Activated CD8-positive, alpha-beta memory T cell treated with anti-CD3 and anti-CD28 coated beads, Interleukin-2, amount 50 U/mL, for 24 hours (primary cell): Measurements from ENCODE around the gene PCDH15.

Experiments used
- DNase-seq: peaks from one replicate; pipeline ENCODE4 v3.0.0-alpha.2; 2020; ENCODE audit errors: extremely low read depth

The PCDH15 gene

DNA sequence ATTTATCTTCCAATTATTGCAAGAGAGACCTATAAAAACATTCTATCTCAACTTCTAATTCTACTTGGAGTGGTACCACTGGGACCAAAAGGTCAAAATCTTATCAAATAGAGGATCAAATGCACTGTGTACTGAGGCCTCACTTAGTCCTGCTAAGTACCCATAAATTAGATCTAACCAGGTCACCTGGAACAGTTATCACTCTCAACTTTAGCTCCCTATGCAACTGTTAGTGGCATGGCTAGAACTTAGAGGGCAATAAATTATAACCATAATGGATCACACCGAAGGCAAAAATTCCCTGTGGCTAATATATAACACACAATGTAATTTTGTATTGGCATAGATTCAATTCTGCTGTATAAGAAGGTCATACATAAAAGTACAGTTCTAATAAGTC lies 428.9 kb downstream of the PCDH15 start:
- no peak for DNase-seq

DNA sequence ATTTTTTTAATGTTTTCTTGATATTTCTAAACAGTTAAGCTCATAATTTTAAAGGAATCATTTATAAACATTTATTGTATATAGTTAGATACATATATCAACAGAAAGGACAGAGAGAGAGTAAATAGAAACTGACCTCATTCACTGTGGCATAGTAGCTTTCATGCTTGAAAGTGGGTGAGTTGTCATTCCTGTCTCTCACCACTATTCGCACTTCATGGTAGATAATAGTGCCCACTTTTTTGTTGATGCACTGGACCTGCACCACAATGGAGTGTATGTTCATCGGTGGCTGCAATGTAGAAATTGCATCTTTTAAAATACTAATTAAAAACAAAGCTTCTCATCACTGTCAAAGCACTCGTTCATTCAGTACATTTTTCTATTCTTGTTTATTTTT lies 432.0 kb downstream of the PCDH15 start:
- no peak for DNase-seq

DNA sequence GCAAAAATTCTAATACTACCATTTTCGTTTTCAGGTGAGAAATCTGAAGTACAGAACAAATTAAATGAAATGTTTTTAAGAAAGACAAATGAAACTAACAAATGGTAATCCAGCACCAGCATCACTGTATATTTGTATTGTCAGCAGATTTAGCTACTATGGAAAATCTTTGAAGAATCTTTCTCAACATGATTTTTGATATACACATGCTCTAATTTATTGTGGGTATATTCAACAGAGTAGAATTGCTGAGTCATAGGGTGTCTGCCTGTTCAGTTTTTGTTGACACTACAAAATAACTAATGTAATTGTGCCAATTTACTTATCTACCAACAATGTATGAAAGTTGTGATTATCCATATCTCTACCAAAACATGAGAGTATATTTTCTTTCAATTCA lies 437.6 kb downstream of the PCDH15 start:
- DNase-seq, result no peak

- no peak for DNase-seq
These were observed 459.0 kb downstream of the PCDH15 start for GRCh38 chr10:54342058-54342457.

DNA sequence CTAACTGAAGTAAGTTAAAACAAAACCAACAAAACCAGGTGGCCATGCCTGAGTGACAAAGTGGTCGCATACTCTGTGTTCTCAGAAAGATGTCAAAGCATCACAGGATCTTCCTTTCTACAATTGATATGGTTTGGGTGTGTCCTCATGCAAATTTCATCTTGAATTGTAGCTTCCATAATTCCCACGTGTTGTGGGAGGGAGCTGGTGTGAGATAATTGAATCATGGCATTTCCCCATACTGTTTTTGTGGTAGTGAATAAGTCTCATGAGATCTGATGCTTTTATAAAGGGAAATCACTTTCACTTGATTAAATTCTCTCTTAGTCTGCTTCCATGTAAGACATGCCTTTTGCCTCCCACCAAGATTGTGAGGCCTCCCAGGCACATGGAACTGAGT lies 465.7 kb downstream of the PCDH15 start:
- no peak for DNase-seq

DNA sequence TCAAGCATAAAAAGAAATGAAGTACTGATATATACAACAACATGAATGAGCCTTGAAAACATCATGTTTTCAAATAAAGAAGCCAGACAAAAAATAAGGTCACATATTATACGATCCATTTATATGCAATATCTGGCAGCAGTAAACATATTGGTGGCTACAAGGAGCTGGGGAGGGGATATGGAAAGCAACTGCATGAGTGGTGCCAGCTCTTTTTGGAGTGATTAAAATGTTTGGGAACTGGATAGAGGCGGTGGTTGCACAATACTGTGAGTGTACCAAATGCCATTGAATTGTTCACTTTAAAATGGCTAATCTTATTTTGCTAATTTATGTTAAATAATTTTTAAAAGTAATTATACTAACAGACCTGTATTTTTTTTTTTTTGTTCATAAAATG lies 481.7 kb downstream of the PCDH15 start:
- no peak for DNase-seq

GRCh38 chr10:54318470-54318869 lies 482.6 kb downstream of the PCDH15 start:
- no peak for DNase-seq

DNA sequence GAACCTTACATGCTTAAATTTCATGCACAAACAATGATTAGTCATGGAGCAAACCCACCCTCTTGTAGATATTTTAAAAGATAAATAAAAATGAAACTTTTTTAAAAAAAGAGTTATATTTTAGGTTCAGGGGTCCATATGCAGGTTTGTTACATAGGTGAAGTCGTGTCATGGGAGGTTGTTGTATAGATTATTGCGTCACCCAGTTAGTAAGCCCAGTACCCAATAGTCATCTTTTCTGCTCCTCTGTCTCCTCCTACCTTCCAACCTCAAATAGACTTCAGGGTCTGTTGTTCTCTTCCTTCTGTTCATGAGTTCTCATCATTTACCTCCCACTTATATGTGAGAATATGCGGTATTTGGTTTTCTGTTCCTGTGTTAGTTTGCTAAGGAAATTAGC lies 486.6 kb downstream of the PCDH15 start:
- DNase-seq, result no peak

DNA sequence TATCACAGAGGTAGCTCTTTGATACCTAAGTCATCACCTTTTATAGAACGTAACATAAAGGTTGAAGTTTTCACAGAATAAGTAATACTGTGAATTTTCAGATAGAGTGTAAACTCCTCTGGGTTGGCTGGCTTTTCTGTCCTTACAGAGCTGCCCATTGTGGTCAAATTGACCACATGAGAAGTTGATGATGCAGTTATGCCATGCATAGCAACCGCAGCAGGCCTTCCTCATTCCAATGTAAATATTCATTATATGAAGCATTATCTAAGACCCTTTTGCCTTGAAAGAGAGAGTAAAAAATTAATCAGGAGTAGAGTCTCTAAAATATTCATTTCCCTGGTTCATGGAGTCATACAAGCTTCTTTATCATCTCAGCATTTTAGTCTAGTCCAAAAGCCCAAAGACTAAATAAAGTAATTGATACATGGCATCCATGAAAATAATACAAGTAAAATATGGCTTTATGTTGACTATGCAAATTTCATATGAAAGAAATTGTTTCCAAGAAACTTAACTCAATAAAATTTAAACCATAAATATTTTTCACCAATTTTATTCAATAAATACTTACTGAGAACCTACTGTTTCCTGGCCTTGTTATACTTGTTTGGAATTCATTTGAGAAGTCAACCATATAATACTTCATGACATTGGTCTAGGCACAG lies 516.4 kb downstream of the PCDH15 start:
- no peak for DNase-seq

DNA sequence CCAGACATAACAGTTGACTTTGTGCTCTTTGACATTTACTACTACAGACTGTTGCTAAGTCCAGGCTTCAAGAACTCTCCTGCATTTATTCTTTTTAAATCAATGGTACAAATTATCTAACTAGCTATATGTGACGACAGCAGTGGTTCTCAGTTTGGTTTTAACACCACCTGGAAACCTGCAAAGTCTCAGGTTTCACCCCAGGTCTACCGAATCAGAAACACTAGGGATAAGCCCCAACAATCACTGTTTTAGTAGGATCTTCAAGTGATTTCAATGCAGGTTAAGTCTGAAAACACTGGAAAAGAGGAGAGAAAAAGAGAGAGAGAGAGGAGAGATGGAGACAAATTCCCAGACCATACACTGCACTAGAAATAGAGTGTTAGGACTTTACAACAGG lies 519.0 kb downstream of the PCDH15 start:
- no peak for DNase-seq

DNA sequence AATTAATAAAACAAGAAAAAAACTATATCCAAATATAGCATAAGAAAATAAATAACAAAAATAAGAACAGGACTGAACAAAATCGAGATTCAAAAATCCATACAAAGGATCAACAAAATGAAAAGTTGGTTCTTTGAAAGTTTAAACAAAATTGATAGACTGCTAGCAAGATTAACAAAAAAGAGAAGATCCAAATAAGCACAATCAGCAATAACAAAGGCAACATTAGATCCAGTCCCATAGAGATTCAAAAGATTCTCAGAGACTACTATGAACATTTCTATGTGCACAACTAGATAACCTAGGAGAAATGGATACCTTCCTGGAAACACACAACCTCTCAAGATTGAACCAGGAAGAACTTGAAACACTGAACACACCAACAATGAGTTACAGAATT lies 534.6 kb downstream of the PCDH15 start:
- no peak for DNase-seq

DNA sequence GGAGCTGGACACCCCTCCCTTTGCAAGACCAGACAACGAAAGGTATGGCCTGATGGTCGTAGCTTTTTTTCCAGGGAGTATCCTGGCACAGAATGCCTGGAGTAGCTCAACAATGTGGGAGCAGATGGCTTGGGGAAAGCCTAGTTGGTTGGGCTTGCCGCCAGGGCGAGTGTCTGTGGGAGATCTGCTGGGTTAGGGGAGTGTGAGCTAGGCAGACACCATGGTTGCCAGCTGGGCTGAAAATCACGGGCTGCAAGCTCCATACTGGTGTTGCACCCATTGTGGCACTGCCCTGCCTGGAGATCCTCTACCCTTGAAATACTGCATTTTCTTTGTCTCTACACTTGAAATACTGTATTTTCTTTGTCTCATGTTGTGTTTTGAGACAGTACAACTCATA lies 538.3 kb downstream of the PCDH15 start:
- DNase-seq, result no peak

DNA sequence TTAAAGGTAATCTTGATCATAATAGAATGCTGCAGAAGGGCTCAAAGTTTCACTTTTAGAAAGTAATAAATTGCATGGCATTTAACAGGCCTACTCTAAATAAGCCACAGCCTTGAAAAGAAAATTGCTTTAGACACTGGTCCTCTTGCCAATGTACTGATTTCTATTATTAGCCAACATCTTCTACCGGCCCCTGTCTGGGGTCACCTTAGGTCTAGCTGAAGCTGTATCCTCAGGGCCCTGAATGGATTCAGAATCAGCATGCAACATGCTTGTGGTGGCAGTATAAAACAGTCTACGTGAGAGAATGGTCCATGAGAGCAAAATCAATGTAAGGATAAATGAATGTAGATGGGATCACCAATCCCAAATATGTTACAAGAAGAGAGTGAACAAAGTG lies 541.9 kb downstream of the PCDH15 start:
- DNase-seq, result no peak

GRCh38 chr10:54234832-54235231 lies 566.2 kb downstream of the PCDH15 start:
- DNase-seq, result no peak

DNA sequence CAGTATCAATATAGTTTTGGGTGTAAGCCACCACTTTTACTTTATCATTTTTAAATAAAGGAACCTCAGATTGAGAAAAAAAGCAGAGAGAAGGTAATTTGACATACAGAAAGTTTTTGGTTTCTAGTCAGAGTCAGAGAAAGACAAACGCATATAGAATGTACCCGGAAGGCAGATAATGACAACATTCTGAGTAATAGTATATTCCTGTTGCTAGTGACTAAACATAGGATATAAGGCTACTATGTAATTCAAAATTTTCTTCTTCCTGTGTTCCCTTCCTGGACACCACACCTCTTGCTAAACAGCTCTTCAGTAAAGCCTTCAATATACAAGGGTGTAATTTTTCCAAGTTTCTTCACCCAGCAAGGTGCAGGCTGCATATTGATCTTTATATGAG lies 597.6 kb downstream of the PCDH15 start:
- DNase-seq, result no peak

- no peak for DNase-seq
These were observed 603.0 kb downstream of the PCDH15 start for GRCh38 chr10:54198051-54198450.

GRCh38 chr10:54194806-54195205 lies 606.2 kb downstream of the PCDH15 start:
- DNase-seq, result no peak

DNA sequence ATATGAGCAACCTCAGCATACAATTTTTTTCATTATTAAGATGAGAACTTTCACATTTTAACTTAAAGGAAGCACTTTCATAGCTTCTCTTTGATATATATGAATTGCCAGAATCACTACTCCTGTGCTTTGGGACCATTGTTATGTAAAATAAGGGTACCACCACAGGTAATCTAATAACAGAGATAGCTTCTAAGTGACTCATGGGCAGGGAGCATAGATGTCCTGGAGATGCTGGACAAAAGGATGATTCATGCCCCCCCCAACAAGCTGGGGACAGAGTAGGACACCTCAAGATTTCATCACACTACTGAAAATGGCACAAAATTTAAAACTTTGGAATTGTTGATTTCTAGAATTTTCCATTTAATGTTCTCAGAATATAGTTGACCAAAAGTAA lies 641.1 kb downstream of the PCDH15 start:
- no peak for DNase-seq

DNA sequence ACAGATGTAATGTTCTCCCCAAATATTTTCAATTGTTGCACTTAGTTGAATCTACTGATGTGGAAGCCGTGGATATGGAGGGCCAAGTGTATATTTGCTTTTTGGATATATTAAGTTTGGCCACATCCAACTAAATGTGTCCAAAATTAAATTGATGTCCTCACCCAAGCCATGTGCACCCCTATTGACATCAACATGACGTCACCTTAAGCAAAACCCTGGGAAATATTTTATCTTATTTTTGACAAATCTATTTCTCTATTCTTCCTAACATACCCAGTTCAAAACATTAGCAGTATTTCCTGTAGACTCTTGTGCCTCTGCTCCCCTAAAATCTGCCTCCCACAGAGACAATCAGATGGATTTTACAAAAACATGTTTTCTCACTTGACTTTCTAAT lies 652.5 kb downstream of the PCDH15 start:
- DNase-seq, result no peak

DNA sequence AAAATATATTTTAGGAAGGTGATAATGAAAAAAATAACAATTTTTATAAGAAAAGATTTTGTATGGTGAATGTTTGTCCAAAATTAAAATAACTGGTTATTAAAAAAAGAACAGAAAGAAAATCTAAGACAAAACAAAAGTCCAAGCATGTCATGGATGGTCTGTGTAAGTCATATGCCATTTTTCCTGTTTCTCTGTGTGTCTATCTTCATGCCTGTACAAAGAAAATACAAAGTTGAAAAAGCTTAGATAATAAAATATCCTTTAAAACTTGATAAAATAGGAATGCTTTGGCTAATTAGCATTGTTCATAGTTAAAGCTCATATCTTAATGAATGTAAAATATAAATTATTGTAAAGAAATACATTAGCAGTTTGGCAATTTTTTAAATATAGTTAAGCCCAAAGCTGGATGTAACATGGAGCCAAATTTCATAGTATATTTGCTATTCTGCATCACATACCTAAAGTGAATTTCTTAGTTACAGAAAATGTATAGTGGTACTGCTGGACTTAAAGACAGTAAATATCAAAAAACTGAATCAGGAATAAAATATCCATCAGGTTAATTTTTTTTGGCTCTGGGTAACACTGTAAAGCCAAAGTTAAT lies 661.1 kb downstream of the PCDH15 start:
- no peak for DNase-seq

DNA sequence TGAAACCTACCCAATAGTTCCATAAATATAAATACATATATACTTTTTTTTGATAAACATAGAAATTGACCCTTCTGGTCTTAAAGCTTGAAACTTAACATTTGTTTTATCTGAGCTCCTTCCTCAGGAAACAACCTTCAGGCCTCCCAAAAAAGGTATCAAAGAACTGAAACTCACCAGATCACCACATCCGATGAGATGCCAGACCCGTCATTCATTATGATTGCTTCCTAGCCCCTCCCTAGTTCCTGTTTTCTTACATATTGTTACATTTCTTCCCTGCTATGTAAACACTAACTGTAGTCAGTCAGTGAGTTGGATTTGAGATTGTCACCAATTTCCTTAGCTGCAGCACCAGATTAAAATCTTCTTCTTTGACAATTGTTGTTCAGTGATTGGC lies 663.6 kb downstream of the PCDH15 start:
- DNase-seq, result no peak

- DNase-seq, result no peak
These were observed 667.8 kb downstream of the PCDH15 start for GRCh38 chr10:54133203-54133602.

DNA sequence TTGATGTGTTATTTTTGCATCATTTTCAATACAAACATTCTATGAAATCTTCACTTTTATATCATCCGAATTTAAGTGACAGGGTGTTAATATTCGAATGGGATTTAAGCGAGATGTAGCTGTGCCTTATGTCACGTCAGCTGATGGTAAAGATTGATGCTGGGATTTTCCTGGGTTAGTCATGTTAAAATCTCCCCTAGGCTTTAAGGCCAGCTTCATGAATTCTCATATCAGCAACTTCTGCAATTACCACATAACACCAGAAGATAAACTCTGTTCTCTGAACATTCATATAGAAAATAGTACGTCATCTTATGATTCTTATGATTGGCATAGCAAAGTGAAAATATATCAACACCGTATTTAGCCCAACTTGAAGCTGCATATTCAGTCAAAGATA lies 669.2 kb downstream of the PCDH15 start:
- DNase-seq, result no peak

- DNase-seq, result no peak
These were observed 670.6 kb downstream of the PCDH15 start for GRCh38 chr10:54130394-54130793.
